DMS153 (cell line): ENCODE data around the gene RPTOR.
"Not testable (repeated sequence)": the region's sequence is repeated elsewhere in the genome, so short reads cannot be mapped to it uniquely, and the experiment has no call there.

Experiments
- DNase-seq: peaks from one replicate; lab custom pipeline; 2025; lab: John Stamatoyannopoulos, UW

Gene RPTOR, protein sequence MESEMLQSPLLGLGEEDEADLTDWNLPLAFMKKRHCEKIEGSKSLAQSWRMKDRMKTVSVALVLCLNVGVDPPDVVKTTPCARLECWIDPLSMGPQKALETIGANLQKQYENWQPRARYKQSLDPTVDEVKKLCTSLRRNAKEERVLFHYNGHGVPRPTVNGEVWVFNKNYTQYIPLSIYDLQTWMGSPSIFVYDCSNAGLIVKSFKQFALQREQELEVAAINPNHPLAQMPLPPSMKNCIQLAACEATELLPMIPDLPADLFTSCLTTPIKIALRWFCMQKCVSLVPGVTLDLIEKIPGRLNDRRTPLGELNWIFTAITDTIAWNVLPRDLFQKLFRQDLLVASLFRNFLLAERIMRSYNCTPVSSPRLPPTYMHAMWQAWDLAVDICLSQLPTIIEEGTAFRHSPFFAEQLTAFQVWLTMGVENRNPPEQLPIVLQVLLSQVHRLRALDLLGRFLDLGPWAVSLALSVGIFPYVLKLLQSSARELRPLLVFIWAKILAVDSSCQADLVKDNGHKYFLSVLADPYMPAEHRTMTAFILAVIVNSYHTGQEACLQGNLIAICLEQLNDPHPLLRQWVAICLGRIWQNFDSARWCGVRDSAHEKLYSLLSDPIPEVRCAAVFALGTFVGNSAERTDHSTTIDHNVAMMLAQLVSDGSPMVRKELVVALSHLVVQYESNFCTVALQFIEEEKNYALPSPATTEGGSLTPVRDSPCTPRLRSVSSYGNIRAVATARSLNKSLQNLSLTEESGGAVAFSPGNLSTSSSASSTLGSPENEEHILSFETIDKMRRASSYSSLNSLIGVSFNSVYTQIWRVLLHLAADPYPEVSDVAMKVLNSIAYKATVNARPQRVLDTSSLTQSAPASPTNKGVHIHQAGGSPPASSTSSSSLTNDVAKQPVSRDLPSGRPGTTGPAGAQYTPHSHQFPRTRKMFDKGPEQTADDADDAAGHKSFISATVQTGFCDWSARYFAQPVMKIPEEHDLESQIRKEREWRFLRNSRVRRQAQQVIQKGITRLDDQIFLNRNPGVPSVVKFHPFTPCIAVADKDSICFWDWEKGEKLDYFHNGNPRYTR (N-terminal part only)

DNA sequence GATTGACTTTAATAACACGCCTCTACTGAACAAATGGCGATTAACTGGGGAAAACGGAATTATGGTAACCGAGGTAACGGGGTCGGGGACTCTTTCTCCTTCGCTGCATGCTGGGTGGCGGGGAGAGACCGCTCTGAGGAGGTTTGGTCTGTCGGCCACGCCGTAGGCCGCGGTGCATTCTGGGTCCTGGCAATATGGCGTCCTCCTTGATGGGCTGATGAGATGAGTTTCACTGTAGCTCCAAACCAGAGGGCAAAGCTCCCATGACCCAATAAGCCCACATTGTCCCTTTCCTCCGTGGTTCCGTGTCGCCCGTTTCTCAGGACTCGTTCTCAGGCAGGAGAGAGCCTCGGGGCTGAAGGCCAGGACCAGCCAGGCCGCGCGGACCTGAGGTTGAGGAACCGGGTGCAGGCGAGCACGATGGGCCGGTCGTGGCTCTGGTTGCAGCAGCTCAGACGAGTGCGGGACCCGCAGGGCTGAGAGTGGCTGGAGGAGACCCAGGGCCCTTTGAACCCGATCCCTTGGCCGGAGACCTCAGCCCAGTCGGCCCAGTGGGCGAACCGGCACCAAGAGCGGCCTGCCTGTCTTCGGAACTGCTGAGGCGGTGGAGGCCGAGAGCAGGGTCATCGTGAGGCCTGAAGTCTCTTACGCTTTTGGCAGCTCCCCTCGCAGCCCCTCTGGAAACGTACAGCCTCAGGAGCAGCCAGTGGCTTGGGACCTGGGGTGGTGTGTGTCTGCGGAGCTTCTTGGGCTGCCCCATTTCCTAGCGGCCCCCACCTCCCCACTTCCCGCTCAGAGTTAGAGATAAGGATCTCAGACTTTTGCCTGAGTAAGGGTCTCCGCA lies at the start of gene RPTOR:
Gene RPTOR (plus strand): TSS at position 184 of the 844 bp plus-strand sequence. CDS start 792 bp downstream, outside the sequence.
- DNase-seq: peak; percentile 58

DNA sequence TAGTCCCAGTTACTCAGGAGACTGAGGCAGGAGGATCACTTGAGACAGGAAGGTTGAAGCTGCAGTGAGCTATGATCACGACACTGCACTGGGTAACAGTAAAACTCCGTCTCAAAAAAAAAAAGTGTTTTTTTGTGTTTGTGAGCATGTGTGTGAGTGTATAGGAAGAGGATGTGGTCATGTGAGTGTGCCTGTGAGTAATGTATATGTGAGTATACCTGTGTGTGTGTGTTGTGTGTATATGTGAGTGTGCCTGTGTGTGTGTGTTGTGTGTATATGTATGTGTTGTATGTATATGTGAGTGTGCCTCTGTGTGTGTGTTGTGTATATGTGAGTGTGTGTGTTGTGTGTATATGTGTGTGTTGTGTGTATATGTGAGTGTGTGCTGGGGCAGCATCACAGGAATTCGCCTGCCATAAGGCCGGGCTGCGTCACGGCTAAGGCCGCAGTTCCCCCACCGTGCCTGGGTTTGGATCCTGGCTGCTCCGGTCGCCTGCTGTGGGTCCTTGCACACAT lies 46.9 kb upstream of the RPTOR start:
- DNase-seq: no peak

DNA sequence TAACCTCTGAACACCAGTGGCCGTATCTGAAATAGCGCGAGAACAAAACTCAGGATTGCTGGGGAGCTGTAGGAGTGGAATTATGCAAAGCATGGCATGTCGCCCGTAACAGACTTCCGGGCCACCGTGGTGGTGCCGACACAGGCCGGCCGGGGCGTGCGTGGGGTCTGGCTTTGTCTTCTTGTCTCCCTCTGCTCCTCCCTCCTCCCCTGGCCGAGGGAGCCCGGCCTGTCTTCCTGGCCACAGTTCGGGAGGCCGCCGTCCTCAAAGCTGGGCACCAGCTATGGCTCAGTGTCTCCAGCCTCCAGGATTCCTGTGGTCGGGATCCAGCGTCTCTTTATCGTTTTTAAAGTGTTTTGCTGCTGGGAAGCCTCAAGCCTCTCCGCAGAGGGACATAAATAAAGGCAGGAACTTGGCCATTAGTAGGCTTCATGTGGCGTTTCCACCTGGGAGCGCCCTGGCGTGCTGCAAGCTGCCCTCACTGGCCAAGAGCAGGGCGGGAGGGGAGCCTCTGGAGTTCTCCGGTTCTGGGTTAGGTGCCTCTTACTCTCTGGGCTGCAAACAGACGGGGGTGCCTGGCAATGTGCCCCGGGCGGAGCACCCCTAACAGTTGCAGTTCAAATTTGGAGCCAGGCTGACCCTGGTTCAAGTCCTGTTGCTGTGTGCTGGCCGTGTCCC lies 46.3 kb upstream of the RPTOR start:
- DNase-seq: no peak

DNA sequence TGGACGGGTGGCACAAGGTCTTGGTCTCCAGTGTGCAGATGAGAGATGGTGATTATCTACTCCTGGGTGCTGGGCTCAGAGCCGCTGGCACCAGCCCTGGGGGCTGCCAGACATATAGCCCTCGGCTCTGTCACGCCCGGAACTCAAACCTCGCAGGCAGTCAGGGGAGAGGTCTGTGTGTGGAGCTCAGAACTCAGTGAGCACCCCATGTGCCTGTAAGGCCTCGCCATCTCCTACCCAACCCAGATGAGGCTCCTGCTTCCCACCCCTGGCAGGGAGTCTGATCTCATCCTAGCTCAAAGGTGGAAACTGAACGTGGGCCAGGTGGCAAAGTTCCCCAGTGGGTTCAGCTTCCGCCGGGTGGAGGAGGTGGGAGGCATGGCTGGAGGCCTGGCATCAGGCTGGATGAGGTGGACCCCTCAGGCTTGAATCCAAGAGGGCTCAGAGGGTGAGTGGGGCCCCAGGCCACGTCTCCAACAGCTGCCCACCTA lies 45.7 kb upstream of the RPTOR start:
- no peak for DNase-seq

DNA sequence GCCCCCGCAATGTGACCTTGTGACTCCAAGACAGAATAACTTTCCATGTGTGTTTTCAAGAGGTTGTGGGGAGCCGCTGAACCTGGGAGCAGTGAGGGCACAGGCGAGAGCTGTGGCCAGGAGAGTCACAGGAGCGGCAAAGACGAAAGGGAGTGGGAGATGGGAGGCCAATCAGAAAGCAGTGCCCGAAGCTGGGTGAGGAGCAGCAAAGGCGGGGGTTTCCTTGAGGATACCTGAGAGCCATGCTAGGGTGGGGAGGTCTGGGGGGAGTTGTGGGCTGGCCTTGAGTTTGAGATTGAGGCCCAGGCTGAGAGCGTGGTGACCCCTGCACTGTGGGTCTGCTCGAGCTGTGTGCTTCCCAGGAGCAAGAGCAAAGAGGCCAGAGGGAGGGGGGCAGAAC lies 45.1 kb upstream of the RPTOR start:
- DNase-seq: no peak

DNA sequence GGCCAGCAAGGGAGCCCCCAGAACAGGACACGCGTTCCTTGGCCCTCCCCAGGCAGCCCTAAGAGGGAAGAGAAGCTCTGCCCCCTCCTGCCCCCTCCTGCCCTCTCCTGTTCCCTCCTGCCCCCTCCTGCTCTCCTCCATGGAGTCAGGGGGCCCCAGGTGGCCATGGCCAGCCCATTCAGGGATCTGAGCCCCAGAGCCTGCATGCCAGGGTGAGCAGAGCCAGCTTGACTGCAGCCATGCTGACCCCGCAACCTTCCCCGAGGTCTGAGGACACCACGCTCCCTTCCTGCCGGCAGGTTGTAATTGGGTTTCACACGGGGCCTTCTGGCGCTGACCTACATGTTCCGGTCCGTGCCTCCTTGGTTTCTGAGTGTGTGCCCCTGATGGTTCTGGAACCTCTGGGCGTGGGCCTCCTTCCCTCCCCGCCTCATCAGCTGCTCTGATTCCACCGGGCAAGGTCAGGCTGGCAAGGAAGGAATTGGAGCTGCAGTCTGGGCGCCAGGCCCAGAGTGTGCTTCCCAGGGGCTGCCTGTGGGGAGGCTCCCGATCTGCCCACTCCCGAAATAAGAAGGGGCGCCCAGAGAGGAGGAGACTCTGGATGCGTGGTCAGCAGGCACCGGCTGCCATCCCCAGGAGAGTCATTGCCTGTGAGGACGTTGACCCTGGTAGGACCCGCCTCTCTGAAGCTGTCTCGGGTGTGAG lies 44.5 kb upstream of the RPTOR start:
- DNase-seq: no peak

DNA sequence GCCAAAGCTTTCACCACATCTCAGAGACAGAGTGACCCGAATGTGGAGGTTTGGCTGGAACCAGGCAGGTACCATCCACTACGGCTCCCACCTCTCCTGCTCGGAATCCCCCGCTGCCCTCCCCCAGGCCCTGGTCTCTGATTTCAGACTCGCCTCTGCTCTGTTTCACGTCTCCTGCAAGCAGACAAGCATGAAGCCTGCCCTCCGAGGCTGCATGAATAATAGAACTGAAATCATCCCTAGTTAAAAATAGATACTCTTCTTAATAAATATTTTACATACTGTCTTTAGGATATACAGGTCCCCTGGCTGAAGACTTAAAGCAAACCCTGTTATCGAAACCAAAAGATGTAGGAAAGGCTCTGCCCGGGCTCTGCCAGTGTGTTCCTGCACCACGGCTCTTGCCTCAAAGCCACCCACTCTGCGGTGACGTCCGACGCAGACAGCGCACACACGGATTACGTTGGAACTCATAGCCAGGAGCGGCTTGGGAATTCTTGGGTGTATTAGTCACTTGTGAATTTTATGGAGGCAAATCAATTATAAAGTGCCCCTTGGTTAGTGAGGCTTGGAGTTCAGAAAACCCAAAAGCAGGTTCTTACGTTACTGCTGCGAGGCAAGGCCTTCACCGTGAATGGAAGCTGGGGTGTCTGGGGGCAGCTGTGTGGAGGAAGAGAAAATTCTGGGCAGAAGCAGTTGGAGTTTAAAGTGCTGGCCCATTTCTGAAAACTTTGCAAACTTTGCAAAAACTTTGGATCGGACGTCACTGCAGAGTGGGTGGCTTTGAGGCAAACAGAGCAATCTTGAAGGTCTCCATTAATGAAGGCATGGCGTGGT lies 42.7 kb upstream of the RPTOR start:
- no peak for DNase-seq

DNA sequence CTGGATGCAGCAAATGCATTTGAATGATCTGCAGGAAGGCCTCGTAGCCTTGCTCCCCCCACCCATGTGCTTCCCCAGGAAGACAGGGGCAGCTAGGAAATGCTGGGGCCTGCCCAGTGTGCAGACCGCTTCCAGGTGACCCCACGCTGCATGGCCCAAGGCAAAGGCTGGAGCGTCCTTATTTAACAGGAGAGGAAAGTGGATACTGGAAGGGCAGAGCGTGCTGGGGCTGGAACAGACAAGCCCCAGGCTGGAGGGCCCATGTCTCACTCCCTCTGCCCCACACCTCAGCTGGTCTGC lies 42.1 kb upstream of the RPTOR start:
- DNase-seq: no peak

DNA sequence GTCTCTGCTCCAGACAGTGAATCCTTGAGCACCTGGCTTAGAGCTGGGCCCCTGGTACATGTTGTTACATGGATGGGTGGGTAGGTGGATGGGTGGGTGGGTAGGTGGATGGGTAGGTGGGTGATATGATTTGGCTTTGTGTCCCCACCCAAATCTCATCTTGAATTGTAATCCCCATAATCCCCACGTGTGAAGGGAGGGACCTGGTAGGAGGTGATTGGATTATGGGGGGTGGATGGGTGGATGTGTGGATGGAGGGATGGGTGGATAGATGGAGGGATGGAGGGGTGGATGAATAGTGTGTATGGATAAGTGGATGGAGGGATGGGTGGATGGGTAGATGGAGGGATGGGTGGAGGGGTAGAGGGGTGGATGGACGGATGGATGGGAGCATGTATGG lies 41.6 kb upstream of the RPTOR start:
- no peak for DNase-seq

DNA sequence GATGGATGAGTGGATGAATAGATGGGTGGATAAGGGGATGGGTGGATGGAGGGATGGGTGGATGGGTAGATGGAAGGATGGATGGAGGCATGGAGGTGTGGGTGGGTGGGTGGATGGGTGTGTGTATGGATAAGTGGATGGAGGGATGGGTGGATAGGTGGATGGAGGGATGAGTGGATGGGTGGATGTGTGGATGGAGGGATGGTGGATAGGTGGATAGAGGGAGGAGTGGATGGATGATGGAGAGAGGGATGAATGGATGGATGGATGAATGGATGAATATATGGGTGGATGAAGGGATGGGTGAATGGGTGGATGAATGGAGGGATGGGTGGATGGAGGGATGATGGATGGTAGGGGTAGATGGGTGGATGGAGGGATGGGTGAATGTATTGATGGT lies 40.7 kb upstream of the RPTOR start:
- DNase-seq: no peak

DNA sequence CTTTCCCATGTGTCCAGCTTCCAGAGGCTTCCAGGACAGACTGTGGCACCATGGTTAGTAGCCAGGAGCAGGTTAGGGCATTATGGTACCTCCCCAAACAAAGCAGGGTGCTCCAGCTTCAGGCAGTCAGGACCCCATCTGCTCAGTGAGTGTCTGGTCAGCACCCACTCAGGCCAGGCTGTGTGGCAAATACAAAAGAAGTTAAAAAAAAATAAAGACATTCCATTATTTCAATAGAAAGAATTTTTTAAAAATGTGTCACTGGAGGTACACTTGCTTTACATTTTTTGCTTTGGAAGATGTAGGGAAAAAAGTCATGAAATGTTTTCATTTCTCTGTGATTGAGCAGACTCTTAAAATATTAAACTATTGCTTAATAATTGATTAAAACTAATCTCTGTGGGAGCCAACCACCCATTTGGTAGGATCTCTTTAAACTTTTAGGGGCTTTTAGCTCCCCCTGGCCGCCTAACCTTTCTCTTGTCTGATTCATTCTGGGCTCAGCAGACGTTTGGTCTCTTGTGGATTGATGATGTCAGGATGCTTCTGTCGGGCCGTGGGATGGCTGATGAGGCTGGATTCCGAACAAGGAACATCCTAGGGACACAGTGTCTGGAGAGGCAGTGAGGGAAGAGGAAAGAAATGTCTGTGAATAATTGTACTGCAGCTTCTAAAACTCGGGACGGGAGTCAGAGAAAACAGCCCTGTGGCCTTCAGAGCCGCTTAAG lies 39.8 kb upstream of the RPTOR start:
- no peak for DNase-seq

DNA sequence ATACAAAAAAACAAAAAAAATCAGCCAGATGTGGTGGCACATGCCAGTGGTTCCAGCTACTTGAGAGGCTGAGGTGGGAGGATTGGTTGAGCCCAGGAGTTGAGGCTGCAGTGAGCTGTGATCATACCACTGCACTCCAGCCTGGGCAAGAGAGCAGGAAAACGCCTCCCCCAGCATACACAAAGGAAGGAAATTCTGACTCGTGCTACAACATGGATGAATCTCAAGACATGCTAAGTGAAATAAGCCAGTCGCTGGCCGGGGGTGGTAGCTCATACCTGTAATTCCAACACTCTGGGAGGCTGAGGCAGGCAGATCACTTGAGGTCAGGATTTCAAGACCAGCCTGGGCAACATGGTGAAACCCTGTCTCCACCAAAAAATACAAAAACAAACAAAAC lies 37.5 kb upstream of the RPTOR start:
- not testable (repeated sequence) for DNase-seq

DNA sequence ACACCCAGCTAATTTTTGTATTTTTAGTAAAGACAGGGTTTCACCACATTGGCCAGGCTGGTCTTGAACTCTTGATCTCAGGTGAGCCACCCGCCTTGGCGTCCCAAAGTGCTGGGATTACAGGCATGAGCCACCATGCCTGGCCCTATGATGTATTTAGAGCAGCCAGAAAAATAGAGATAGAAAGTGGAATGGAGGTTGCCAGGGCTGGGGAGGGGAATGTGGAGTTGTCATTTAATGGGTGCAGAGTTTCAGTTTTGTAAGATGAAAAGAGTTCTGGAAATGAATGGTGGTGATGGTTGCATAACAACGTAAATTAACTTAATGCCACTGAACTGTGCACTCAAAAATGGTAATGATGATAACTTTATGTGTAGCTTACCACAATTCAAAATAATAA lies 36.7 kb upstream of the RPTOR start:
- no peak for DNase-seq

DNA sequence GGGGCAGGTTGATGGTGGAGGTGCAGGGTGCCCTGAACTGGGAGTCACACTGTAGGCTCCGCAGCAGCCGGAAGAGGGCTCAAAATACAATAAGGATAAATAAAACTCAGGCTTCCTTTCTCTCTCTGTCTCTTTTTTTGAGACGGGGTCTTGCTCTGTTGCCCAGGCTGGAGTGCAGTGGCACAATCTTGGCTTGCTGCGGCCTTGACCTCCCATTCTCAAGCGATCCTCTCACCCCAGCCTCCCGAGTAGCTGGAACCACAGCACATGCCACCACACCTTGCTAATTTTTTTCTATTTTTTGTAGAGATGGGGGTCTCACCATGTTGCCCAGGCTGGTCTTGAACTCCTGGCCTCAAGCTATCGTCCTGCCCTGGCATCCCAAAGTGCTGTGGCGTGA lies 35.3 kb upstream of the RPTOR start:
- DNase-seq: no peak

DNA sequence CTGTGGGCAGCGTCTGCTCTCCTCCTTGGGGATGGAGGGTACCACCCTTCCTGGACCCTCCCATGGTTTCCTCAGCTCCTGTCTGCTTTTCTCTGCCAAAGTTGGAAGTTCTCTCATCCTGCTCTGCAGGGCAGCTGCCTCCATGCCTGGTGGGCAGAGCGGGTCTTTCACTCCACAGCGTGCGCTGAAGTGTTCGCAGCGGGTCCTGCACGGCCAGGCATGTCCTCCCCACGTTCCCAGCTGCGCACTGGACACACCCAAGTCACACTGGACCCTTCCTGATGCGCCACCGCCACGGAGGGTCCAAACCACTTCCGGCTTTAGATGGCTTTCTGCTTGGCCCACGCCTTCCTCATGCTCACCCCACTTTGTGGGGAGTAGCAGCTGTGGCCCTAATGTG lies 34.5 kb upstream of the RPTOR start:
- DNase-seq: no peak

DNA sequence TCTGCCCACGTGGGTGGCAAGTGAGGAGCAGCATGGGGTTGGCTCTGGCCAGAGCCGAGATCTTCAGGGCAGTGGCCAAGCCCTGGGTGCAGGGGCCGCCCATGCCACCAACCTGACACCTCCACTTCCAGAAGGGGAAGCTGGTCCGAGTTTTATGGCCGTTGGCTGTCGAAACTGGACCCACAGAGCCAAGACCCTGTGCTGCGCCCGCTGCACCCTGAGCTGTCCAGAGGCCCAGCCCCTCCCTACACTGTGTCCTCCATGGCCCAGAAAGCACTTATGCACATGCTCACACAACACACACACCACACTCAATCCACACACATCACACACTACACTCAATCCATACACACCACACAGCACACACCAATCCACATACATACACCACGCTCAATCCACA lies 33.9 kb upstream of the RPTOR start:
- no peak for DNase-seq

DNA sequence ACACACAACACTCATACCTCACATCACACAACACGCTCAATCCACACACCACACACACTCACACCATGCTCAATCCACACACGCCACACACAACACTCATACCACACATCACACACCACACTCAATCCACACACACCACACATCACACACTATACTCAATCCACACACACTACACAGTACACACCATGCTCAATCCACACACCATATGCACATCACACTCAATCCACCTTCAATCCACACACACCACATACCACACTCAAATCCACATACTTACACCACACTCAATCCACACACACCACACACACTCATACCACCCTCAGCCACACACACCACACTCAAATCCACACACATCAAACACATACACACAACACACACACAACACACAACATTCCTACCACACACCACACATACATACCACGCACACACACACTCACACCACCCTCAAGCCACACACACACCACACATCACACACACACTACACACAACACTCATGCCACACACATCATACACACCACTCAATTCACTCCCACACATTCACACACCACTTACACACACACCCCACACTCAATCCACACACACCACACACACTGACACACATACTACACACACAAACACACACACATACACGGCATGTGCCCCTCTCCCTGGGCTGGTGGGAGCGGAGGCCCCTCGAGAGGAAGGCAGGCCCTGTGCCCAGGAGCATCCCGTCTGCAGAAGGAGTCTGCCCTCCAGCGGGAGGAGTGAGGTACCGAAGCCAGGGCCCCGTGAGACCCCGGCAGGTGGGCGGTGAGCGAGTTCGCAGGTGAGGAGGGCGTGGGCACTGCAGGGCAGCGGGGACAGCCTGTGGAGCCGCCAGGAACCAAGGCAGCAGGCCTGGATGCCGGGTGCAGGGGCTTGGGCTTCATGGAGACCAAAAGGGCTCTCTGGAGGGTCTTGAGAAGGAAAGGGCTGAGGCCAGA lies 33.1 kb upstream of the RPTOR start:
- no peak for DNase-seq

DNA sequence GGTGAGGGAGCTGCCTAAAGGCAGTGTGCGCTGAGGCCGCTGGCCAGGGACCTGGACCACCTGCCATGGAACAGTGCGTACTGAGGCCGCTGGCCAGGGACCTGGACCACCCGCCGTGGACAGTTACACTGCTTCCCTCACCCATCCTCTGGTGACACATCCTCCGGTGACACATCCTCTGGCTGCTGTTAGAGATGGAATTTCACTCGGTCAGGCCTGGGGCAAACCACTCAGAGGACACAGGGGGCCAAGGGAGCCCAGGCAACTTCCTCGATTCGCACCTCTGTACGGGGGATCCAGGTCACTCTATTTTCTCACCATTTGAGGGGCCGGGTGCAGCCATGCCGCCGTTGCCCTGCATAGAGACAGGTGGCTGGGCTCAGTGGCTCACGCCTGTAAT lies 32.4 kb upstream of the RPTOR start:
- no peak for DNase-seq
